ENCODE measurements around the gene AZU1. TPM values are rescaled to one million over a fixed set of nuclear protein-coding genes. Genes with fewer than 3 reads are reported as not detected.

Gene AZU1
- total and polyA plus RNA-seq, 2 experiments from 2014 or later, result not detected

DNA sequence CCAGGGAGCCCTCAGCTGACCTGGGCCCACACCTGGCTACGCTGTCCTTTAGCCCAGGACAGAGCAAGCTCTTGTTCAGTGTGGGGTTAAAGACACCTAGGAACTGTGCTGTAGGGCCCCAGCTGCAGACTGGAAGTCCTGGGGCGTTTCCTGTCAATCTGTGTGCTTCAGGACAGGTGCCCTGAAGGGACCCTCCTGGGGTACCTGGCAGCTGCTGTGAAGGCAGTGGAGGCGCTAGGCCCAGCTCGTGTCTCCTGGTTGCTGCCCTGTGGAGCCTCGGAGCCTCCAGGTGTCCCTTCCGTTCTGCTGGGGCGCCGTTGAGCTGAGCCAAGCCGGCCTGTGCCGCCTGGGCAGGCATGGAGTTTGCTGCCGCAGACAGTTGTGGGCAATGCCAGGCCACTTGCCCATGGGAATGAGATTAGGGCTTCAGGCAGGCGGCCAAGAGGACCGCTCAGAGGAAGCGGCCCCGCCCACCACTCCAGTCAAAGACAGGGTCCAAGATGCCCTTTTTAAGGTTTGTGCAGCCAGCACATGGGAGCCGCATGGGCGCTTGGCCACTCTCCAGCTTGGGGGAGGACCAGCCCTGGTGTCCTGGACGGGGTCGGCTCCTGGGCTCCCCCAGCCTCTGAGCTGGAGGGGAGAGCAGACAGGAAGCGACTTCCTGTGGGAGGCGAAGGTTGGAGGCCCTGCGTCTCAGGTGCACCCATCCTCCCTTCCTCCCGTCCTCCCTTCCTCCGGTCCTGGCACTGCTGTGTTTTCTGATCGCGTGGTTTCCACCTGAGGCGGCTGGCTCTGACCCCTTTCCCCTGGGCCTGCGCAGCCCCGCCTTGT, 26.4 kb upstream of the AZU1 start:
- Histone ChIP-seq H3K27ac (peak overlapping the region; percentile 25; the same call in 1 of the 2 replicates), H3K4me3 (peak overlapping the region; percentile 86), H3K9ac (peak overlapping the region; percentile 94), H3K79me2 (ENCODE audit: insufficient read depth) (peaks cover 84% of the 10 kb centered on the region), H4K20me1 (ENCODE audit: insufficient read depth) (peaks cover 30% of the 10 kb centered on the region), H3K9me3 (ENCODE audit: low read depth) (no peaks in the 10 kb centered on the region), H3K27me3 (replicated peaks; ENCODE audit: insufficient read depth) (no peaks in the 10 kb centered on the region), H3F3A (ENCODE audit: insufficient read depth) (peaks cover 8% of the 10 kb centered on the region), H3K9me2 (ENCODE audit: insufficient read depth) (no peaks in the 10 kb centered on the region), H2AFZ (no peak overlapping the region), H3K36me3 (ENCODE audit: low read depth) (peaks cover 20% of the 10 kb centered on the region; the same call in 1 of the 2 replicates), H3K4me2 (ENCODE audit: unreplicated experiment) (peak overlapping the region; percentile 98), H3K4me1 (ENCODE audit: insufficient read depth) (peaks cover 29% of the 10 kb centered on the region)
- in situ Hi-C loops (cut with MboI), result no loop called here
- peak; percentile 72 for DNase-seq
- TF ChIP-seq EZH2phosphoT487 (IDR thresholded peaks at IDR 0.05; ENCODE audit: insufficient read depth, low read depth) (no peak), EZH2 (IDR thresholded peaks at IDR 0.05; ENCODE audit: insufficient read depth, poor library complexity, severe bottlenecking) (no peak)
- WGBS, 2 experiments (ENCODE audit: low coverage in 1 of 2, low lambda C conversion rate in 2 of 2, missing lambda C conversion rate in 2 of 2), result 36 to 38% methylated on average over 29 of the region's 29 CpGs

DNA sequence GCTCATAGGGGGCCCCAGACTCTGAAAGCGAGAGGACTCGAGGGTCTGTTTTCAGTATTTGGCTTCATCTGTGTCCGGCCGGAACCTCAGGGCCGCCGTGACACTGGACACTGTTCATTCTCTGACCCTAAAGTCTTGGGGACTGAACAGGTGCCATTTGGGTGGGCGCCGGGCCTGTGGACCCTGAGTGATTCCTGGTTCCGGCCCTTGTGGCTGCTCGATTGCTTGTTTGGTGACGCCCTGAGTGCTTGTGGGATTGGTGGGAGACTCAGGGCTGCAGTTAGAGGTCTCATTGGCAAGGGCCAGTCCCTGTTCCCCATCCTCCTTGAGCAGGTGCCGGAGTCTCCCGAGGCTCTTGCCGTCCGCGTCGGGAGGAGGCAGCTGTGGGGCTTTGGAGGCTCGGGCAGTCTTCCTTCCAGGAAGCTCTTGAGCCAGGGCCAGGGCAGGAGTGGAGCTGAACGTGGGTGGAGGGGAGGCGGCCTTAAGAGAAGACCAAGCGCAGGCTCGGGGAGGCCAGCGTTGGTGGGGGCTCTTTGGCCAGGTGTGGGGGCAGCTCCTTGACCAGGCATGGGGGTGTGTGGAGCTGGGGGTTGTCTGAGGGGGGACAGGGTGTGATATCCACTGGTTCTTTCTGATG, 25.7 kb upstream of the AZU1 start:
- Histone ChIP-seq H3F3A (ENCODE audit: insufficient read depth) (peaks cover 9% of the 10 kb centered on the region), H2AFZ (no peak overlapping the region), H3K4me3 (peak overlapping the region; percentile 86), H3K4me1 (ENCODE audit: insufficient read depth) (peaks cover 27% of the 10 kb centered on the region), H3K36me3 (ENCODE audit: low read depth) (peaks cover 24% of the 10 kb centered on the region; the same call in 1 of the 2 replicates), H3K4me2 (ENCODE audit: unreplicated experiment) (peak overlapping the region; percentile 98), H3K27me3 (replicated peaks; ENCODE audit: insufficient read depth) (no peaks in the 10 kb centered on the region), H3K9ac (peak overlapping the region; percentile 94), H3K9me2 (ENCODE audit: insufficient read depth) (no peaks in the 10 kb centered on the region), H4K20me1 (ENCODE audit: insufficient read depth) (peaks cover 30% of the 10 kb centered on the region), H3K27ac (peak overlapping the region; percentile 25; the same call in 1 of the 2 replicates), H3K79me2 (ENCODE audit: insufficient read depth) (peaks cover 91% of the 10 kb centered on the region), H3K9me3 (ENCODE audit: low read depth) (no peaks in the 10 kb centered on the region)
- WGBS, 2 experiments (ENCODE audit: low coverage in 1 of 2, low lambda C conversion rate in 2 of 2, missing lambda C conversion rate in 2 of 2), result 35 to 37% methylated on average over 23 of the region's 23 CpGs
- in situ Hi-C loops (cut with MboI), result no loop called here
- TF ChIP-seq EZH2phosphoT487 (IDR thresholded peaks at IDR 0.05; ENCODE audit: insufficient read depth, low read depth), result no peak
- peak; percentile 73 for DNase-seq

DNA sequence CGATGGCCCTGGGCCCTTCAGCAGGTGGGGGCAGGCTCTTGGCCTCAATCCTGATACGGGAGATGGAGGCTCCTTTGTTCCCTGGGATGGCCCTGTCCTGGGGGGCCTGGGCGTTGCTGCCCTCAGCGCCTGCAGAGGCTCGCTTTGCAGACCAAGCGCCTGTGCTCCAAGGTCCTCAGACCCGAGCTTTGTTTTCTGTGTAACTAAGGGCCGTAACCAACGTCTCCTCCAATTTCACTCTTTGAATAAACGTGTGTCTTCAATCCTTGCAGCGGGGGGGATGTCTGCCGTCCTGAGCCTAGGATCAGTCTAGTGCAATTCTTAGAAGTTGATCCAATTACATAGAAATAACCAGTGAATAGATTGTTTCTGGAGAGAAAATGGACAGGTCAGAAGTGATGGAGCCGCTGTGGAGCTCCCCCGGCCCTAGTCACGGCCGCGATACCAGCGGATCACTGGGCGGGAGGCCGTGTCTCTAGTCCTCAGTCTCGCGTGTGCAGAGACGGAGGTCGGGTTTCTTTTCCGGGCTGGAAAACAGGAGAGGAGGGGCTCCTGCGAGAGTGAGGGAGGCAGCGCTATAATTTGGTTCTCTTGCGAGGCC, 25.0 kb upstream of the AZU1 start:
- Histone ChIP-seq H3K9me3 (ENCODE audit: low read depth) (no peaks in the 10 kb centered on the region), H2AFZ (no peak overlapping the region), H3F3A (ENCODE audit: insufficient read depth) (peaks cover 15% of the 10 kb centered on the region), H3K36me3 (ENCODE audit: low read depth) (peaks cover 30% of the 10 kb centered on the region), H3K4me1 (ENCODE audit: insufficient read depth) (peaks cover 27% of the 10 kb centered on the region), H3K9ac (peak overlapping the region; percentile 94), H3K4me3 (peak overlapping the region; percentile 86), H3K79me2 (ENCODE audit: insufficient read depth) (peaks cover 97% of the 10 kb centered on the region), H3K27ac (0 out of 2 replicates have a peak overlapping the region, but pooled peaks have one; percentile 3), H3K4me2 (ENCODE audit: unreplicated experiment) (peak overlapping the region; percentile 98), H3K9me2 (ENCODE audit: insufficient read depth) (no peaks in the 10 kb centered on the region), H3K27me3 (replicated peaks; ENCODE audit: insufficient read depth) (no peaks in the 10 kb centered on the region), H4K20me1 (ENCODE audit: insufficient read depth) (peaks cover 30% of the 10 kb centered on the region)
- in situ Hi-C loops (cut with MboI), result no loop called here
- DNase-seq, result peak; percentile 48
- WGBS, 2 experiments (ENCODE audit: low coverage in 1 of 2, low lambda C conversion rate in 2 of 2, missing lambda C conversion rate in 2 of 2), result 55 to 58% methylated on average over 27 to 28 of the region's 28 CpGs
- TF ChIP-seq EZH2 (IDR thresholded peaks at IDR 0.05; ENCODE audit: insufficient read depth, poor library complexity, severe bottlenecking) (no peak), EZH2phosphoT487 (IDR thresholded peaks at IDR 0.05; ENCODE audit: insufficient read depth, low read depth) (no peak)

DNA sequence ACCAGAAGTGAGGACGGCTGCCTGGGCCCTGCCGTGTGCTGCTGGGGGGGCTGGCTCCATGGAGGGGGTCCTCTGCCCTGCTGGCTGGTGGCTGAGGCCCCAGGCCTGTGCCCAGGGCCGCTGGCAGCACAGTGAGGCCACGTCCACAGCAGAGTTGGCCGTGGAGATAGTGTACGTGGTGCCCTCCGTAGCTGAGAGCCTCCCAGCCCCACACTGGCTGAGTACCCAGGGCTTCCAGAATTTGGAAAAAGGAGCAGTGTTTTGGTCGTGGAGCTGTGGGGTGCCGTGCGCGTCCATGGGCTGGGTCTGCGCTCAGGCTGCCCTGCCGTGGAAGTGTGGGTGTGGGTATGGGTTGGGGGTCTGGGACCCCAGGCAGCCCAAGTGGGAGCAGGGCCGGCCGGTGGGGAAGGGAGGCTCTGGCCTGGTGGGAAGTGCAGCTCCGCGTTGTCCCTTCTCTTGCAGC, 24.5 kb upstream of the AZU1 start:
- H3K27ac ChIP-seq, result 0 out of 2 replicates have a peak overlapping the region, but pooled peaks have one; percentile 3
- peaks cover 27% of the 10 kb centered on the region for H3K4me1 ChIP-seq (ENCODE audit: insufficient read depth)
- 82 to 83% methylated on average over 12 to 17 of the region's 17 CpGs for WGBS, 2 experiments (ENCODE audit: low coverage in 1 of 2, low lambda C conversion rate in 2 of 2, missing lambda C conversion rate in 2 of 2)
- in situ Hi-C loops (cut with MboI), result no loop called here
- no peaks in the 10 kb centered on the region for H3K9me3 ChIP-seq (ENCODE audit: low read depth)
- DNase-seq, result no peak
- peak overlapping the region; percentile 98 for H3K4me2 ChIP-seq (ENCODE audit: unreplicated experiment)
- H3K4me3 ChIP-seq, result no peak overlapping the region
- H3K9me2 ChIP-seq (ENCODE audit: insufficient read depth), result no peaks in the 10 kb centered on the region
- peaks cover 20% of the 10 kb centered on the region for H3F3A ChIP-seq (ENCODE audit: insufficient read depth)
- peaks cover 100% of the 10 kb centered on the region for H3K79me2 ChIP-seq (ENCODE audit: insufficient read depth)
- peaks cover 30% of the 10 kb centered on the region for H4K20me1 ChIP-seq (ENCODE audit: insufficient read depth)
- H3K36me3 ChIP-seq (ENCODE audit: low read depth), result peaks cover 35% of the 10 kb centered on the region
- no peak overlapping the region for H2AFZ ChIP-seq
- no peaks in the 10 kb centered on the region for H3K27me3 ChIP-seq (replicated peaks; ENCODE audit: insufficient read depth)
- peak overlapping the region; percentile 94; the same call in 1 of the 2 replicates for H3K9ac ChIP-seq
- TF ChIP-seq EZH2phosphoT487 (IDR thresholded peaks at IDR 0.05; ENCODE audit: insufficient read depth, low read depth), result no peak
- no peak for TF ChIP-seq EZH2 (IDR thresholded peaks at IDR 0.05; ENCODE audit: insufficient read depth, poor library complexity, severe bottlenecking)
